Astrocyte (in vitro differentiated cells and primary cell): ENCODE results near the gene DNAH14. TPM values are rescaled to one million over a fixed set of nuclear protein-coding genes. Genes with fewer than 3 reads are reported as not detected.

Experiments
- DNase-seq: peaks from one replicate; pipeline ENCODE4 v3.0.0-alpha.2; 2010; ENCODE audit warnings: low read depth
- FAIRE-seq: peaks from 2 replicates; lab custom pipeline; 2011; peaks lifted over from hg19 to GRCh38; lab: Jason Lieb, UNC
- H2AFZ ChIP-seq: 2 replicates; pipeline ENCODE4 v1.6.0; 2012; ENCODE audit warnings: low read depth, low read length, inconsistent platforms
- H3K27ac ChIP-seq: 2 replicates; pipeline ENCODE4 v1.5.1; 2011; ENCODE audit warnings: low read depth, low read length, inconsistent platforms
- H3K27me3 ChIP-seq: 2 replicates; pipeline ENCODE4 v1.6.0; 2011; ENCODE audit warnings: low read length, inconsistent platforms; ENCODE audit not compliant: insufficient read depth
- H3K36me3 ChIP-seq: 2 replicates; pipeline ENCODE4 v1.5.1; 2011; ENCODE audit warnings: low read length, inconsistent platforms; ENCODE audit not compliant: insufficient read depth
- H3K4me1 ChIP-seq: 2 replicates; pipeline ENCODE4 v1.5.1; 2011; ENCODE audit warnings: low read length, inconsistent platforms; ENCODE audit not compliant: insufficient read depth
- H3K4me2 ChIP-seq: 2 replicates; pipeline ENCODE4 v1.6.0; 2012; ENCODE audit warnings: low read length, inconsistent platforms
- H3K4me3 ChIP-seq: 2 replicates; pipeline ENCODE4 v1.5.1; 2011; ENCODE audit warnings: low read depth, mild to moderate bottlenecking, low read length, inconsistent platforms; ENCODE audit not compliant: insufficient read depth
- H3K79me2 ChIP-seq: 2 replicates; pipeline ENCODE4 v1.6.0; 2012; ENCODE audit warnings: mild to moderate bottlenecking, low read length, inconsistent platforms; ENCODE audit not compliant: insufficient read depth
- H3K9ac ChIP-seq: 2 replicates; pipeline ENCODE4 v1.6.0; 2012; ENCODE audit warnings: mild to moderate bottlenecking, low read length, inconsistent platforms
- H3K9me3 ChIP-seq: 2 replicates; pipeline ENCODE4 v1.5.1; 2012; ENCODE audit warnings: low read depth, mild to moderate bottlenecking, low read length, inconsistent platforms; ENCODE audit not compliant: insufficient read depth
- H4K20me1 ChIP-seq: 2 replicates; pipeline ENCODE4 v1.6.0; 2012; ENCODE audit warnings: low read length, inconsistent platforms; ENCODE audit not compliant: insufficient read depth
- H3K27ac Mint-ChIP-seq: one replicate; pipeline ENCODE4 v1.8.0; 2021; ENCODE audit warnings: mild to moderate bottlenecking, mixed read lengths; ENCODE audit not compliant: unreplicated experiment
- H3K27me3 Mint-ChIP-seq: one replicate; pipeline ENCODE4 v1.8.0; 2021; ENCODE audit warnings: low read depth, mixed read lengths; ENCODE audit not compliant: unreplicated experiment
- H3K36me3 Mint-ChIP-seq: one replicate; pipeline ENCODE4 v1.8.0; 2021; ENCODE audit warnings: low read depth, mixed read lengths; ENCODE audit not compliant: unreplicated experiment
- H3K4me1 Mint-ChIP-seq: one replicate; pipeline ENCODE4 v1.8.0; 2021; ENCODE audit warnings: low read depth, mixed read lengths; ENCODE audit not compliant: unreplicated experiment
- H3K4me3 Mint-ChIP-seq: one replicate; pipeline ENCODE4 v1.8.0; 2021; ENCODE audit warnings: mild to moderate bottlenecking, moderate library complexity, mixed read lengths; ENCODE audit not compliant: unreplicated experiment
- H3K9me3 Mint-ChIP-seq: one replicate; pipeline ENCODE4 v1.8.0; 2021; ENCODE audit warnings: mild to moderate bottlenecking, mixed read lengths; ENCODE audit not compliant: unreplicated experiment
- EZH2 ChIP-seq: IDR thresholded peaks from 2 replicates; pipeline ENCODE4 v1.6.1; 2012; ENCODE audit warnings: mild to moderate bottlenecking, low read length, inconsistent platforms; ENCODE audit not compliant: insufficient read depth
- total RNA-seq: library from RNA; stranded (reverse); gene quantifications from 2 replicates; pipeline ENCODE4 v1.2.1, GENCODE V29; 2021
- TF ChIP-seq, protein P1 (sequence below): IDR thresholded peaks from 2 replicates; pipeline ENCODE4 v1.5.1; 2011; ENCODE audit warnings: low read depth, mild to moderate bottlenecking, inconsistent platforms, low read length, moderate library complexity; ENCODE audit not compliant: insufficient read depth

Gene DNAH14
- total RNA-seq, 1 donor from 2014 or later = 21.2 TPM

DNA sequence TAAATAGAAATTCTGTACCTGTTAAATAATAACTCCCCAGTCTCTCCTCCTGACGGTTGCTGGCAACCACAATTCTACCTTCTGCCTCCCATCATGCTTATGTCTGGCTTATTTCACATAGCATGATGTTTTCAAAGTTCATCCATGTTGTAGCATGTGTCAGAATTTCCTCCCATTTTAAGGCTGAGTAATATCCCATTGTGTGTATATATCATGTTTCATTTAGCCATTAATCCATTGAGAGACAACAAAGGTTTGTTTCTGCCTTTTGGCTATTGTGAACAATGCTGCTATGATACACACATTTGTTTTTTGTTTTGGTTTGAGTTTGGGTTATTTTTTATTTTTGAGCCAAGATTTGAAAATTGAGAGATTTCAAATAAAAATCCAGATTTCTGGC lies 426.4 kb downstream of the DNAH14 start:
- no peak overlapping the region for H3K9ac ChIP-seq
- Mint-ChIP-seq H3K9me3 (no peaks in the 10 kb centered on the region), H3K36me3 (no peaks in the 10 kb centered on the region), H3K27me3 (peaks cover 1% of the 10 kb centered on the region), H3K4me3 (no peak overlapping the region), H3K27ac (no peak overlapping the region), H3K4me1 (no peaks in the 10 kb centered on the region)
- H4K20me1 ChIP-seq = no peaks in the 10 kb centered on the region
- no peak overlapping the region for H3K4me3 ChIP-seq
- DNase-seq = no peak
- FAIRE-seq = no peak
- H3K36me3 ChIP-seq = no peaks in the 10 kb centered on the region
- H3K9me3 ChIP-seq = no peaks in the 10 kb centered on the region
- no peaks in the 10 kb centered on the region for H3K27me3 ChIP-seq
- no peaks in the 10 kb centered on the region for H3K79me2 ChIP-seq
- no peak overlapping the region for H3K27ac ChIP-seq
- H3K4me1 ChIP-seq = no peaks in the 10 kb centered on the region
- H3K4me2 ChIP-seq = no peak overlapping the region
- no peak for TF ChIP-seq EZH2
- TF ChIP-seq, protein P1, sequence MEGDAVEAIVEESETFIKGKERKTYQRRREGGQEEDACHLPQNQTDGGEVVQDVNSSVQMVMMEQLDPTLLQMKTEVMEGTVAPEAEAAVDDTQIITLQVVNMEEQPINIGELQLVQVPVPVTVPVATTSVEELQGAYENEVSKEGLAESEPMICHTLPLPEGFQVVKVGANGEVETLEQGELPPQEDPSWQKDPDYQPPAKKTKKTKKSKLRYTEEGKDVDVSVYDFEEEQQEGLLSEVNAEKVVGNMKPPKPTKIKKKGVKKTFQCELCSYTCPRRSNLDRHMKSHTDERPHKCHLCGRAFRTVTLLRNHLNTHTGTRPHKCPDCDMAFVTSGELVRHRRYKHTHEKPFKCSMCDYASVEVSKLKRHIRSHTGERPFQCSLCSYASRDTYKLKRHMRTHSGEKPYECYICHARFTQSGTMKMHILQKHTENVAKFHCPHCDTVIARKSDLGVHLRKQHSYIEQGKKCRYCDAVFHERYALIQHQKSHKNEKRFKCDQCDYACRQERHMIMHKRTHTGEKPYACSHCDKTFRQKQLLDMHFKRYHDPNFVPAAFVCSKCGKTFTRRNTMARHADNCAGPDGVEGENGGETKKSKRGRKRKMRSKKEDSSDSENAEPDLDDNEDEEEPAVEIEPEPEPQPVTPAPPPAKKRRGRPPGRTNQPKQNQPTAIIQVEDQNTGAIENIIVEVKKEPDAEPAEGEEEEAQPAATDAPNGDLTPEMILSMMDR = no peak
- no peak overlapping the region for H2AFZ ChIP-seq

DNA sequence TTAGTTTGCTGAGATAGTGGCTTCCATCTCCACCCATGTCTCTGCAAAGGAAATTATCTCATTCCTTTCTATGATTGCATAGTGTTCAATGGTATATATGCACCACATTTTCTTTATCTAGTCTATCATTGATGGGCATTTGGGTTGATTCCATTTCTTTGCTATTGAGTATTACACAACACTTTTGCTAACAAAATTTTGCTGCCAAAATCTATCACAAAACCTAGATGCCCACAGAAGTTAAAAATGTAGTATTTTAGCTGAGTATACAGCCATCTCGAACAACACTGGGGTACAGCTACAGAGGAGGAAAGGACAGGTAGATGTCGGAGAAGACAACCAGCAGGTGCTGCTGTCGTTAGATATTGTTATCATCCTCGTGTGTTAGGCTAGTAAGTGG lies 430.6 kb downstream of the DNAH14 start:
- no peak for DNase-seq
- H3K9me3 Mint-ChIP-seq = no peaks in the 10 kb centered on the region
- no peaks in the 10 kb centered on the region for H3K36me3 Mint-ChIP-seq
- no peak for FAIRE-seq
- no peaks in the 10 kb centered on the region for H3K9me3 ChIP-seq
- H3K4me3 Mint-ChIP-seq = no peak overlapping the region
- H3K4me1 Mint-ChIP-seq = no peaks in the 10 kb centered on the region
- no peak overlapping the region for H3K9ac ChIP-seq
- H2AFZ ChIP-seq = no peak overlapping the region
- peaks cover 1% of the 10 kb centered on the region for H3K27me3 Mint-ChIP-seq
- no peaks in the 10 kb centered on the region for H3K4me1 ChIP-seq
- H3K4me2 ChIP-seq = no peak overlapping the region
- no peak for TF ChIP-seq EZH2
- TF ChIP-seq, protein P1 = no peak
- no peaks in the 10 kb centered on the region for H3K36me3 ChIP-seq
- H3K27ac Mint-ChIP-seq = no peak overlapping the region
- no peaks in the 10 kb centered on the region for H4K20me1 ChIP-seq
- no peaks in the 10 kb centered on the region for H3K79me2 ChIP-seq
- no peak overlapping the region for H3K4me3 ChIP-seq
- H3K27ac ChIP-seq = no peak overlapping the region
- H3K27me3 ChIP-seq = no peaks in the 10 kb centered on the region

DNA sequence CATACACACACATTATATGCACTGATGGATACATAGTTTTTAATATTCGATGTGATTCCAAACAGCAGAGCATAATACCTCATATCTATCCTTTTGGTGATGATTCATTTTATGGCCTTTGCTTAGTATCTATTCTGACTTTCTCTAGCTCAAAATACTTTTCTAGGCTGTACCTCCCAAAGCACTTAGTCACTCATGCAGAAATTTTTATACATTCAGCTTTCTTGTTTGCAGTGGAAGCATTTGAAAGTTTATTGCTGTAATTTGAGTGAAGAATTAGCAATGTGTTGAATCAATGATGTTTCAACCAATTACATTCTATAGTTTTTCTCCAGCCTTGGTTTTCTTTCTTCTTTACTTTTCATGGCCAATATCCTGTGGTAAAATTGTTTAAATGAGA lies 431.7 kb downstream of the DNAH14 start:
- peaks cover 1% of the 10 kb centered on the region for H3K27me3 Mint-ChIP-seq
- FAIRE-seq (no peak), DNase-seq (no peak)
- Histone ChIP-seq H3K9me3 (no peaks in the 10 kb centered on the region), H3K4me2 (no peak overlapping the region), H3K36me3 (no peaks in the 10 kb centered on the region), H3K4me3 (no peak overlapping the region), H3K27me3 (no peaks in the 10 kb centered on the region), H3K9ac (no peak overlapping the region), H4K20me1 (no peaks in the 10 kb centered on the region), H3K4me1 (no peaks in the 10 kb centered on the region), H3K27ac (no peak overlapping the region), H2AFZ (no peak overlapping the region), H3K79me2 (no peaks in the 10 kb centered on the region)
- H3K4me1 Mint-ChIP-seq = no peaks in the 10 kb centered on the region
- H3K4me3 Mint-ChIP-seq = no peak overlapping the region
- no peaks in the 10 kb centered on the region for H3K9me3 Mint-ChIP-seq
- no peak for TF ChIP-seq EZH2
- TF ChIP-seq, protein P1 = no peak
- H3K27ac Mint-ChIP-seq = no peak overlapping the region
- no peaks in the 10 kb centered on the region for H3K36me3 Mint-ChIP-seq
